ENCODE data around the gene NRIP2.

GRCh38 chr12:2794191-2794735, 40.6 kb downstream of the NRIP2 start:
- no peak for TF ChIP-seq CTCF (IDR thresholded peaks at IDR 0.05; ENCODE audit: borderline replicate concordance, extremely low read depth, low read length, poor library complexity, severe bottlenecking)
- TF ChIP-seq EZH2 (IDR thresholded peaks at IDR 0.05; ENCODE audit: borderline replicate concordance, low read depth, low read length, severe bottlenecking) = no peak

All from DND-41 (cell line).